HUES48 (cell line): Measurements from ENCODE around the gene HIF3A.
A peak's percentile ranks its signal among the peaks of the same experiment; 100 is the strongest.

Experiments
- H3K27ac ChIP-seq: one replicate; pipeline ENCODE4 v1.7.0; 2013; ENCODE audit warnings: low read depth, low read length, inconsistent platforms
- H3K27me3 ChIP-seq: 2 replicates; pipeline ENCODE4 v1.6.1; 2013; ENCODE audit warnings: mild to moderate bottlenecking, low read length; ENCODE audit not compliant: control insufficient read depth, insufficient read depth
- H3K36me3 ChIP-seq: 2 replicates; pipeline ENCODE4 v1.6.1; 2013; ENCODE audit warnings: low read length; ENCODE audit not compliant: control insufficient read depth, insufficient read depth
- H3K4me1 ChIP-seq: 2 replicates; pipeline ENCODE4 v1.6.1; 2013; ENCODE audit warnings: mild to moderate bottlenecking, low read length; ENCODE audit not compliant: control insufficient read depth, insufficient read depth
- H3K4me3 ChIP-seq: 2 replicates; pipeline ENCODE4 v1.5.1; 2013; ENCODE audit warnings: mild to moderate bottlenecking, low read depth, low read length
- H3K9ac ChIP-seq: 2 replicates; pipeline ENCODE4 v1.6.1; 2013; ENCODE audit warnings: mild to moderate bottlenecking, low read depth, low read length, moderate library complexity
- H3K9me3 ChIP-seq: 2 replicates; pipeline ENCODE4 v1.6.1; 2013; ENCODE audit warnings: low read length; ENCODE audit not compliant: control insufficient read depth, insufficient read depth

Gene HIF3A

GRCh38 chr19:46364359-46364758 is 67.5 kb downstream of the HIF3A start:
- Histone ChIP-seq H3K36me3 (peaks cover 64% of the 10 kb centered on the region), H3K4me1 (no peaks in the 10 kb centered on the region), H3K4me3 (no peak overlapping the region), H3K9ac (no peak overlapping the region), H3K9me3 (no peaks in the 10 kb centered on the region), H3K27ac (no peak overlapping the region), H3K27me3 (no peaks in the 10 kb centered on the region)

GRCh38 chr19:46365561-46365960 is 68.7 kb downstream of the HIF3A start:
- no peak overlapping the region for H3K9ac ChIP-seq
- H3K36me3 ChIP-seq: peaks cover 68% of the 10 kb centered on the region
- H3K9me3 ChIP-seq: no peaks in the 10 kb centered on the region
- no peaks in the 10 kb centered on the region for H3K4me1 ChIP-seq
- H3K27ac ChIP-seq: no peak overlapping the region
- no peak overlapping the region for H3K4me3 ChIP-seq
- no peaks in the 10 kb centered on the region for H3K27me3 ChIP-seq

GRCh38 chr19:46366620-46367292 is 69.9 kb downstream of the HIF3A start:
- no peak overlapping the region for H3K4me3 ChIP-seq
- no peaks in the 10 kb centered on the region for H3K27me3 ChIP-seq
- no peak overlapping the region for H3K27ac ChIP-seq
- H3K9ac ChIP-seq: no peak overlapping the region
- no peaks in the 10 kb centered on the region for H3K9me3 ChIP-seq
- peaks cover 63% of the 10 kb centered on the region for H3K36me3 ChIP-seq
- H3K4me1 ChIP-seq: no peaks in the 10 kb centered on the region; the same call in 1 of the 2 replicates

- Histone ChIP-seq H3K4me1 (peaks cover 3% of the 10 kb centered on the region), H3K9me3 (no peaks in the 10 kb centered on the region), H3K9ac (no peak overlapping the region), H3K36me3 (peaks cover 58% of the 10 kb centered on the region), H3K27me3 (no peaks in the 10 kb centered on the region), H3K4me3 (no peak overlapping the region), H3K27ac (no peak overlapping the region)
These were observed 70.6 kb downstream of the HIF3A start for GRCh38 chr19:46367426-46367825.

GRCh38 chr19:46368116-46368515 is 71.3 kb downstream of the HIF3A start:
- Histone ChIP-seq H3K27me3 (no peaks in the 10 kb centered on the region), H3K27ac (no peak overlapping the region), H3K4me1 (peaks cover 10% of the 10 kb centered on the region), H3K4me3 (no peak overlapping the region), H3K36me3 (peaks cover 58% of the 10 kb centered on the region), H3K9me3 (no peaks in the 10 kb centered on the region), H3K9ac (no peak overlapping the region)

- Histone ChIP-seq H3K9ac (no peak overlapping the region), H3K27me3 (no peaks in the 10 kb centered on the region), H3K9me3 (no peaks in the 10 kb centered on the region), H3K4me3 (no peak overlapping the region), H3K4me1 (peaks cover 26% of the 10 kb centered on the region), H3K36me3 (peaks cover 42% of the 10 kb centered on the region), H3K27ac (no peak overlapping the region)
These were observed 73.0 kb downstream of the HIF3A start for GRCh38 chr19:46369817-46370216.

GRCh38 chr19:46371371-46371901 is 74.6 kb downstream of the HIF3A start:
- Histone ChIP-seq H3K36me3 (peaks cover 44% of the 10 kb centered on the region), H3K9ac (no peak overlapping the region), H3K4me1 (peaks cover 26% of the 10 kb centered on the region), H3K4me3 (no peak overlapping the region), H3K27me3 (no peaks in the 10 kb centered on the region), H3K9me3 (no peaks in the 10 kb centered on the region), H3K27ac (peak overlapping the region; percentile 47)

GRCh38 chr19:46372901-46373490 is 76.2 kb downstream of the HIF3A start:
- Histone ChIP-seq H3K9ac (peak overlapping the region; percentile 16; the same call in 1 of the 2 replicates), H3K27ac (peak overlapping the region; percentile 98), H3K4me1 (peaks cover 26% of the 10 kb centered on the region), H3K27me3 (no peaks in the 10 kb centered on the region), H3K36me3 (peaks cover 46% of the 10 kb centered on the region), H3K4me3 (no peak overlapping the region), H3K9me3 (no peaks in the 10 kb centered on the region)

- Histone ChIP-seq H3K4me1 (peaks cover 26% of the 10 kb centered on the region), H3K9me3 (no peaks in the 10 kb centered on the region), H3K36me3 (peaks cover 46% of the 10 kb centered on the region), H3K27ac (peak overlapping the region; percentile 98), H3K9ac (peak overlapping the region; percentile 57), H3K27me3 (no peaks in the 10 kb centered on the region), H3K4me3 (peak overlapping the region; percentile 19; the same call in 1 of the 2 replicates)
These were observed 76.9 kb downstream of the HIF3A start for GRCh38 chr19:46373491-46374359.

GRCh38 chr19:46374536-46375475 is 78.0 kb downstream of the HIF3A start:
- Histone ChIP-seq H3K27me3 (no peaks in the 10 kb centered on the region), H3K27ac (peak overlapping the region; percentile 98), H3K9me3 (no peaks in the 10 kb centered on the region), H3K4me1 (peaks cover 26% of the 10 kb centered on the region), H3K36me3 (peaks cover 52% of the 10 kb centered on the region), H3K9ac (0 out of 2 replicates have a peak overlapping the region, but pooled peaks have one; percentile 57), H3K4me3 (no peak overlapping the region)
